HepG2 (cell line): ENCODE data around the gene ZNF138. TPM values are rescaled to one million over a fixed set of nuclear protein-coding genes. Genes with fewer than 3 reads are reported as not detected.

Experiments
- AHDC1 ChIP-seq: sonication (generic); formaldehyde crosslinking; IDR thresholded peaks from 2 replicates; pipeline ENCODE4 v1.5.1; 2020; ENCODE audit warnings: mild to moderate bottlenecking, missing genetic modification reagents, borderline replicate concordance
- BHLHE40 ChIP-seq: IDR thresholded peaks from 2 replicates; pipeline ENCODE4 v1.6.1; 2011; ENCODE audit warnings: low read length, improper control_type of control experiment
- EP300 ChIP-seq, 3 experiments: sonication (generic) in 1 of 3; formaldehyde crosslinking in 1 of 3; IDR thresholded peaks; 2 replicates each; pipeline versions ENCODE4 v1.5.1 to v1.6.1; 2011 to 2020; ENCODE audit warnings: low read depth in 2 of 3, low read length in 2 of 3, borderline replicate concordance in 1 of 3, improper control_type of control experiment in 1 of 3, mild to moderate bottlenecking in 1 of 3, missing genetic modification reagents in 1 of 3, moderate library complexity in 1 of 3
- EZH2 ChIP-seq: conservative IDR thresholded peaks from 2 replicates; pipeline ENCODE4 v1.6.1; 2012; ENCODE audit warnings: mild to moderate bottlenecking, low read depth, low read length, moderate library complexity
- FLYWCH1 ChIP-seq: sonication (generic); formaldehyde crosslinking; IDR thresholded peaks from 2 replicates; pipeline ENCODE4 v1.8.1; 2023; ENCODE audit warnings: mild to moderate bottlenecking, missing genetic modification reagents
- FOXA3 ChIP-seq: IDR thresholded peaks from 2 replicates; pipeline ENCODE4 v1.6.1; 2016; ENCODE audit warnings: missing genetic modification reagents, missing compliant biosample characterization
- HNRNPLL ChIP-seq: fragments of 200-400 bp; formaldehyde crosslinking; IDR thresholded peaks from 2 replicates; pipeline ENCODE4 v1.6.1; 2017; ENCODE audit warnings: mild to moderate bottlenecking, low read depth, low read length; ENCODE audit not compliant: poor library complexity, severe bottlenecking
- MAFG ChIP-seq: sonication (generic); formaldehyde crosslinking; IDR thresholded peaks from 2 replicates; pipeline ENCODE4 v1.5.1; 2020; ENCODE audit warnings: mild to moderate bottlenecking, missing genetic modification reagents
- NR3C1 ChIP-seq: sonication (generic); formaldehyde crosslinking; IDR thresholded peaks from 2 replicates; pipeline ENCODE4 v1.4.0; 2020; ENCODE audit warnings: missing genetic modification reagents
- PHB2 ChIP-seq: fragments of 450-650 bp; IDR thresholded peaks from 2 replicates; pipeline ENCODE4 v1.6.1; 2018; ENCODE audit not compliant: partially characterized antibody
- SNAPC4 ChIP-seq: sonication (generic); formaldehyde crosslinking; IDR thresholded peaks from 2 replicates; pipeline ENCODE4 v1.4.0; 2020; ENCODE audit warnings: mild to moderate bottlenecking, missing genetic modification reagents
- ZNF503 ChIP-seq: sonication (generic); formaldehyde crosslinking; IDR thresholded peaks from 2 replicates; pipeline ENCODE4 v1.4.0; 2020; ENCODE audit warnings: missing genetic modification reagents
- ZNF580 ChIP-seq: IDR thresholded peaks from 2 replicates; pipeline ENCODE4 v1.6.1; 2016; ENCODE audit warnings: low read depth, borderline replicate concordance
- ZNF75D ChIP-seq: sonication (generic); formaldehyde crosslinking; IDR thresholded peaks from 2 replicates; pipeline ENCODE4 v1.8.1; 2023; ENCODE audit warnings: missing genetic modification reagents, mild to moderate bottlenecking, borderline replicate concordance
- ZUFSP ChIP-seq: sonication (generic); formaldehyde crosslinking; IDR thresholded peaks from 2 replicates; pipeline ENCODE4 v1.9.0; 2021; ENCODE audit warnings: missing genetic modification reagents, mild to moderate bottlenecking, borderline replicate concordance
- polyA plus RNA-seq, 8 experiments: library from polyadenylated mRNA; depleted of rRNA in 3 of 8; stranded (reverse) in 7 of 8; unstranded in 1 of 8; fragments of >200 nt; fragmentation: Illumina TruSeq in 4 of 8; extraction: Trizol in 4 of 8; gene quantifications; 2 replicates each; pipeline versions ENCODE4 v1.2.1 to v1.2.3, GENCODE V29; 2011 to 2016; ENCODE audit warnings: low read depth in 4 of 8, missing spikeins in 1 of 8, mixed read lengths in 1 of 8; ENCODE audit not compliant: insufficient read depth in 1 of 8
- total RNA-seq, 5 experiments: library from RNA; depleted of rRNA; stranded (reverse); fragments of >200 nt; fragmentation: Illumina TruSeq; extraction: Trizol; gene quantifications; 2 replicates each; pipeline ENCODE4 v1.2.3, GENCODE V29; 2016; ENCODE audit warnings: low read depth in 1 of 5

Gene ZNF138
- total and polyA plus RNA-seq, 2 of the 13 experiments (the other 11 are each of a cell fraction or from before 2014, with no cell fraction given): 2.7 to 5.8 TPM

GRCh38 chr7:64755865-64756264, 38.4 kb upstream of the ZNF138 start (continued):
- TF ChIP-seq SNAPC4 (CRISPR knock-in tag) (no peak), EP300 (IDR thresholded peaks at IDR 0.05; ENCODE audit: low read depth in 2 of 2, low read length in 2 of 2) (no peak), EP300 (CRISPR knock-in tag; IDR thresholded peaks at IDR 0.05; ENCODE audit: borderline replicate concordance) (no peak), ZNF503 (CRISPR knock-in tag) (no peak), MAFG (no peak), FOXA3 (CRISPR knock-in tag) (no peak), ZNF75D (CRISPR knock-in tag) (no peak), ZUFSP (CRISPR knock-in tag) (no peak), HNRNPLL (no peak), AHDC1 (CRISPR knock-in tag) (no peak), BHLHE40 (no peak), EZH2 (no peak), ZNF580 (CRISPR knock-in tag) (no peak), PHB2 (no peak), FLYWCH1 (CRISPR knock-in tag) (no peak), NR3C1 (CRISPR knock-in tag) (no peak)
